Measurements from ENCODE around the gene VPS26B.

DNA sequence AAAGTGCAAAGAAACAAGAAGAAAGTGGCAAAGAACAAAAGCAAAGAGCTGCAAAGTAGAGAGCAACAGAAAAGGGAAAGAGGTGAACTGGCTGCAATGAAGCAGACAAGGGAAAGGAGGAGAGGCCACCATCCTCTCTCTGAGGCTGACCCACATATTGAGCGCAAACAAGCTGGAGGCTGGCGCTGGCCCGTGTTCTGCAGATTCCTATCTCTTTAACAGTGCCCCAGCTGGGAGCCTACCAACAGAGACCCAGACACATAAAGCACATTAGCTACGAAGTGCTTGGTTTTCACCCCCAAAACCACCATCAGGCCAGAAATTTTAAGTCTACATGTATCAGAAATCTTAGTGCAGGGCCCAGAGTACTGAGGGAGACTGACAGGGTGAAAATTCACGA lies 18.3 kb upstream of the VPS26B start:
- TF ChIP-seq, protein P1, sequence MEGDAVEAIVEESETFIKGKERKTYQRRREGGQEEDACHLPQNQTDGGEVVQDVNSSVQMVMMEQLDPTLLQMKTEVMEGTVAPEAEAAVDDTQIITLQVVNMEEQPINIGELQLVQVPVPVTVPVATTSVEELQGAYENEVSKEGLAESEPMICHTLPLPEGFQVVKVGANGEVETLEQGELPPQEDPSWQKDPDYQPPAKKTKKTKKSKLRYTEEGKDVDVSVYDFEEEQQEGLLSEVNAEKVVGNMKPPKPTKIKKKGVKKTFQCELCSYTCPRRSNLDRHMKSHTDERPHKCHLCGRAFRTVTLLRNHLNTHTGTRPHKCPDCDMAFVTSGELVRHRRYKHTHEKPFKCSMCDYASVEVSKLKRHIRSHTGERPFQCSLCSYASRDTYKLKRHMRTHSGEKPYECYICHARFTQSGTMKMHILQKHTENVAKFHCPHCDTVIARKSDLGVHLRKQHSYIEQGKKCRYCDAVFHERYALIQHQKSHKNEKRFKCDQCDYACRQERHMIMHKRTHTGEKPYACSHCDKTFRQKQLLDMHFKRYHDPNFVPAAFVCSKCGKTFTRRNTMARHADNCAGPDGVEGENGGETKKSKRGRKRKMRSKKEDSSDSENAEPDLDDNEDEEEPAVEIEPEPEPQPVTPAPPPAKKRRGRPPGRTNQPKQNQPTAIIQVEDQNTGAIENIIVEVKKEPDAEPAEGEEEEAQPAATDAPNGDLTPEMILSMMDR (IDR thresholded peaks at IDR 0.05), result no peak
- no peak for TF ChIP-seq POLR2A (IDR thresholded peaks at IDR 0.05)

Measured in Peyer's patch (tissue), 4 donors.